Retinal pigment epithelial cell (primary cell): ENCODE measurements around the gene RUNX2.

Experiments
- DNase-seq: peaks from one replicate; pipeline ENCODE4 v3.0.0-alpha.2; 2010; ENCODE audit warnings: low read depth
- H3K4me3 ChIP-seq: 2 replicates; pipeline ENCODE4 v1.5.1; 2011; ENCODE audit warnings: mild to moderate bottlenecking, low read length, control low read depth, moderate library complexity
- TF ChIP-seq, protein P1 (sequence below): conservative IDR thresholded peaks from 2 replicates; pipeline ENCODE4 v1.5.1; 2011; ENCODE audit warnings: low read depth, low read length, control low read depth, inconsistent platforms

The RUNX2 gene

DNA sequence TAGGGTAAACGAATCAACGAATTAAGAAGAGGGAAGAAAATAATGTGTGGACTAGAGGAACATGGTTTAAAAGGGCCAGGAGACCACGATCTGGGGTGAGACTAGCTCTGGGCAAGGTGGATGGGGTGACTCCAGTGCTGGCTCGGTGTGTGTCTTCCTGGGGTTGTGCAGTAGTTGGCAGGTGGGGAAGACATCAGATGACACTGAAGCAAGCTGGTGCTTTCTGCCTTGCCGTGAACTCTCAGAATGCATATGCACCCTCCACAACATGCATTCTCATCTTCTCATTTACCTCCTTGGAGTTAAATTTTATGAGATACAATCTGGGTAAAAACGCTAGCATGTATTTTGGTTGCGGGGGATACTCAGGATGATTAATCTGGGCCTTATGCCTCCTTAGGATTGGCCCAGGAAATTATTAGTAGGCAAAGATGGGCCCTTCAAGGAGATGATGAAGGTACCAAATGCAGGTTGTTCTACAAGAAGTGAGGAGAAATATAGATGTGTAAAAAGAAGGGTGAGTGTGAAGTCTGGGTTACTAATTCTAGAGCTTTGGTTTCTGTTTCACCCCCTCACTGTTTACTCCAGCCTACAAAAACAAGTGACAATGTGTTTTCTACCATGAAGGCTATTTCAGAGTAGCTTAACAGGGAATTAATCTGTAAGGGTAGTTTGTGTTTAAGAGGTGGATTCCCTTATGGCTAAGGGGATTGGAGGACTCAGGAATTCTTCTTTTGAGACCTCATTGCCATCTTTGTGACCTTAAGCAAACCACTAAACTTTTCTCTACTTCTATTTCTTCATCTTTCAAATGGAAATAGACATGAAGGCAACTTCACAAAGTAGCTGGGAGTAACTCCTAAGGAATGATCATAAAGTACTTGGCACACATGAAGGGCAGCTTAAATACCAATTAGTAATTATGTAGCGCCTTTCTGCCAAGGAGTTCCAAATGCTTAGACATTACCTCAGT is 120.6 kb downstream of the RUNX2 start:
- TF ChIP-seq, protein P1, sequence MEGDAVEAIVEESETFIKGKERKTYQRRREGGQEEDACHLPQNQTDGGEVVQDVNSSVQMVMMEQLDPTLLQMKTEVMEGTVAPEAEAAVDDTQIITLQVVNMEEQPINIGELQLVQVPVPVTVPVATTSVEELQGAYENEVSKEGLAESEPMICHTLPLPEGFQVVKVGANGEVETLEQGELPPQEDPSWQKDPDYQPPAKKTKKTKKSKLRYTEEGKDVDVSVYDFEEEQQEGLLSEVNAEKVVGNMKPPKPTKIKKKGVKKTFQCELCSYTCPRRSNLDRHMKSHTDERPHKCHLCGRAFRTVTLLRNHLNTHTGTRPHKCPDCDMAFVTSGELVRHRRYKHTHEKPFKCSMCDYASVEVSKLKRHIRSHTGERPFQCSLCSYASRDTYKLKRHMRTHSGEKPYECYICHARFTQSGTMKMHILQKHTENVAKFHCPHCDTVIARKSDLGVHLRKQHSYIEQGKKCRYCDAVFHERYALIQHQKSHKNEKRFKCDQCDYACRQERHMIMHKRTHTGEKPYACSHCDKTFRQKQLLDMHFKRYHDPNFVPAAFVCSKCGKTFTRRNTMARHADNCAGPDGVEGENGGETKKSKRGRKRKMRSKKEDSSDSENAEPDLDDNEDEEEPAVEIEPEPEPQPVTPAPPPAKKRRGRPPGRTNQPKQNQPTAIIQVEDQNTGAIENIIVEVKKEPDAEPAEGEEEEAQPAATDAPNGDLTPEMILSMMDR, result no peak
- DNase-seq, result no peak
- no peak overlapping the region for H3K4me3 ChIP-seq

DNA sequence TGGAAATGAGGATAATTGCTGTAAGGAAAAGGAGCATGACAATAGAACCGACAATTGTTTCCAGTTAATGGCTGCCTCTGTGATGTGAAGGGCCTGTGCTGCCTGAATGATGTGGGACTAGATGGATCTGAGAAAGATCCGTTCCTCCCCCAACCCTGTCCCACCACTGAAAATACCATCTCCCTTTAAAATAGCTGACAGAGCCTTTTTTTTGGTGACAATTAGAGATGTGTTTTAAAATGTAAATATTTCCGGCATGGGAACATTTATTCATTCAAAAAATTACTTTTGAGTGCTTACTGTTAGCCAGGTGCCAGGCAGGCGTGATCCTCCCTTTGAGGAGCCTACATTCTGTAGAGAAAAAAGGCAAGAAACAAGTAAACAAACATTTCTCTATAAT is 122.0 kb downstream of the RUNX2 start:
- H3K4me3 ChIP-seq, result no peak overlapping the region
- DNase-seq, result no peak
- TF ChIP-seq, protein P1, result no peak

DNA sequence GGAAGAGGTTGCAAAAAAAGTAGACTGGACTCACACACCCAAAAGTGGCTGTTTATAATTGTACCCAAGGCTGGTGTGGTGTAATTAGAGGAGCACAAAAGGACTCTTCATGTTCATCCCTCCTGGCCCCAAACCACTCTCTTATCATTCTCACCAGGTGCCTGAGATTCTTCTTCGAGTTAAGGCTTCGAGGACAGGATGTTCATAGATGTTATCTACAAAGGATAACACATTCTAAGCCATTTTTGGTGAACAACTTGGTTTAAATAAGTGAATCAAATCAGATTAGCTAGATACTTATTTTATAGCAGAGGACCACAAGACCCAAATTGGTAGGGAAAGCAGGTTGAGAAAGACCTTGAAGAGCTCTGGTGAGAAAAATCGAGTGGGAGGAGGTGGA is 122.7 kb downstream of the RUNX2 start:
- H3K4me3 ChIP-seq, result no peak overlapping the region
- TF ChIP-seq, protein P1, result no peak

DNA sequence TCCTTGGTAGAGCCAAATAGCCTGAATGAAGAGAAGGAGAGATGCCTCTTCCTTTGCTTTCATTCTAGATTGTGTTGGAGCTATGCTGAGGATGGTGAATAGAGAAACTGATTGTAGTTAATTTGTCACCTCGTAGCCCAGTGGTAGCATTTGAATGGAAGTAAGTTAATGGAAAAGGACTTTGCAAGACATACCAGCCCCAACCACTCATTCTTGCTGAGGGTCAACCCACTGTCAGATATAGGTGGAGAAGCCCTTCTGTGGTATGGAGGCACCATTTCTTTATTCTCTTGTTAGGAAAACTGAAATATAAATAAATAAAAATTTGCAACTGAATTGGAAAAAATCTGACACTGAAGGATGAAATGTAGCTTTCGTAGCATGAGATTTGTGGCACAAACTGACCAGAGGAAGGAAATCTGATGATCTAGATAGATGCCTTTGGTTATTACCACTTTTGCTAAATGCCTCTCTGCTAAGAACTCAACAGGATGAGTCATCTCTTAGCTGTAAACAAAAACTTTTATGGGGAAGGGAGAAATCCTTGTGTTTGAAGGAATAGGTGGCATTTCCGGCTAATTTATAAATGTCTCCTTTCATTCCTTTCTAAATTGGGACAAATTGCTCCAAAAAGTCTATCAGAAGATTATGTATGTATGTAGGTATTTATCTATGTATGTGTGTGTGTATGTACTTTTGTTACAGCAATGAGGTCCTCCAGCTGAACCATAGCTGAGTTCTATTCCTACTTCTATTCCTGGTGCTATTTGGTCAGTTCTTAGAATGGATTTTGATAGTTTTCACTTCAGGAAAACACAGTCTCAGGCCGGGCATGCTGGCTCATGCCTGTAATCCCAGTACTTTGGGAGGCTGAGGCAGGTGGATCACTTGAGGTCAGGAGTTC is 126.1 kb downstream of the RUNX2 start:
- no peak overlapping the region for H3K4me3 ChIP-seq
- TF ChIP-seq, protein P1, result no peak
- no peak for DNase-seq

More for the DNA sequence above, 122.7 kb downstream of the RUNX2 start:
- DNase-seq, result no peak

DNA sequence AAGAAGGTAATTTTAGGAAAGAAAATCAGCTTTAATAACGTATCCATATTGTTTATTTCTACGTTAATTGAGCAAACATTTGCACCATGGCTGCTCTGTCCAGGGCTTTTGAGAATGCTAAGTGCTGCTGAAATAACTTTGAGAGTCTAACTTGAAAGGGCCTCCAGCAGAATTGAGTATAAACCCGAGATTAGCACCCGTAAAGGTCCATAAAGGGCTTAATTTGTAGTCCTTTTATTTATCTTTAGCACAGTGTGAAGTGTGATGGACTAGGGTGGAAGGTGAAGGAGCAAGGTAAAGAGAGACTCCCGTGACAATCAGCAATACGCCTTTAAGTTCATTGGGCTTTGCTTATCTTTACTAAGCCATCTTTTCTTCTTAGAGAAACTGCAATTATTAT is 127.3 kb downstream of the RUNX2 start:
- TF ChIP-seq, protein P1, result no peak

DNA sequence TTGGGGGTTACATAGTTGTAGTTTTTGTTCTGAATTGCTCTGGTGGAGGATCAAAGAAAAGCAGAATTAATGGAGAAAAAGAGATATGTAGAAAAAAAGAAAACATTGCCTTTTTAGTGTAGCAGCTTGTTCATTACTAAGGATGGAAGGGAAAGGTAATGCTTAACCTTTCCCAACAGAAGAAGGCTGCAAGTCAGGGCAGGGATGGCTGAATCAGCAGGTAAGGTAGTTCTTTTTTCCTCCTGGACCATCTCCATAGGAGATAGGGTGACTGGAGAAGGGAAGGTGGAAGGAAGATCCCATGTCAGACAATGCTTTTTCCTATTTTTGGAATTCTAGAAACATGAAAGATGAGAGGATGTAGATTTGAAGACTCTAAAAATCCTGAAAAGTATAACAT is 129.0 kb downstream of the RUNX2 start:
- no peak for DNase-seq
- TF ChIP-seq, protein P1, result no peak
- no peak overlapping the region for H3K4me3 ChIP-seq

More for the DNA sequence above, 127.3 kb downstream of the RUNX2 start:
- no peak for DNase-seq
- H3K4me3 ChIP-seq, result no peak overlapping the region
